ENCODE results near the gene INPP4A.

DNA sequence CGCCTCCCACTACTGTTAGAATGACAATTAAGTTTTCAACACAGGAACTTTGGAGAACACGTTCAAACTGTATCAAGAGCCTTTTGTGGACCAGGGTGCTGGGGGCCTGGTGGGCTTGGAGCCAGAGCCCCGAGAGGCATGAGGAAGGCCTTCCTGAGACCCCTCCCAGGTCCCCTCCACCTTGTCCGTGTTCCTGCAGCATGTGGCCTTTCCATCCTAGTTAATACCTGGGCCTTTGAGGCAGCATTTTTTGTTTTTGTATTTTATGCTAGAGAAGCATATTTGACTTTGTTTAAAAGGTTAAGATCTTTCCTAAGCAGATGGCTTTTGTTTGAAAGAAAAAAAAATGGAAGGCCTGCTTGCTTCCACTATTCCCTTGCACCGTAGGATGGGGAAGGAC lies 68.0 kb downstream of the INPP4A start:
- TF ChIP-seq NRF1 (conservative IDR thresholded peaks at IDR 0.05; ENCODE audit: low read depth, low read length) (no peak), TARDBP (IDR thresholded peaks at IDR 0.05; ENCODE audit: borderline replicate concordance) (no peak), CREB1 (IDR thresholded peaks at IDR 0.05; ENCODE audit: low read depth) (no peak)

Data from GM12878 (cell line).